NAMALWA (cell line): ENCODE measurements around the gene DOK3.
A peak's percentile ranks its signal among the peaks of the same experiment; 100 is the strongest.

ENCODE experiments used
- DNase-seq: peaks from one replicate; pipeline ENCODE4 v3.0.0-alpha.2; 2015; ENCODE audit warnings: low spot score

DOK3 gene

GRCh38 chr5:177512736-177513380 lies 3.2 kb upstream of the DOK3 start:
- DNase-seq, result no peak

GRCh38 chr5:177511796-177512675 lies 2.4 kb upstream of the DOK3 start:
- no peak for DNase-seq

GRCh38 chr5:177511181-177511580 lies 1.6 kb upstream of the DOK3 start:
- peak; percentile 58 for DNase-seq

GRCh38 chr5:177510567-177511053 lies 984 bp upstream of the DOK3 start:
- DNase-seq, result peak; percentile 93

GRCh38 chr5:177509991-177510566 lies 453 bp upstream of the DOK3 start:
- DNase-seq, result peak; percentile 88

GRCh38 chr5:177508837-177509236 lies 789 bp downstream of the DOK3 start:
- peak; percentile 87 for DNase-seq

- DNase-seq, result peak; percentile 52
Observed at GRCh38 chr5:177508221-177508611, 1.4 kb downstream of the DOK3 start.

GRCh38 chr5:177507596-177508220 lies 1.9 kb downstream of the DOK3 start:
- peak; percentile 60 for DNase-seq

- peak; percentile 70 for DNase-seq
Observed at GRCh38 chr5:177507165-177507564, 2.5 kb downstream of the DOK3 start.

GRCh38 chr5:177505075-177505474 lies 4.6 kb downstream of the DOK3 start:
- no peak for DNase-seq

GRCh38 chr5:177504086-177505056 lies 5.3 kb downstream of the DOK3 start:
- no peak for DNase-seq

- DNase-seq, result no peak
Observed at GRCh38 chr5:177503351-177504085, 6.1 kb downstream of the DOK3 start.

GRCh38 chr5:177502886-177503285 lies 6.7 kb downstream of the DOK3 start:
- no peak for DNase-seq

GRCh38 chr5:177501874-177502678 lies 7.5 kb downstream of the DOK3 start:
- peak; percentile 65 for DNase-seq

- DNase-seq, result peak; percentile 78
Observed at GRCh38 chr5:177500685-177501522, 8.7 kb downstream of the DOK3 start.

- no peak for DNase-seq
Observed at GRCh38 chr5:177499842-177500241, 9.8 kb downstream of the DOK3 start.

GRCh38 chr5:177498013-177498787 lies 11.4 kb downstream of the DOK3 start:
- no peak for DNase-seq
